A673 (cell line): ENCODE data around the gene CEP85. TPM values are rescaled to one million over a fixed set of nuclear protein-coding genes. Genes with fewer than 3 reads are reported as not detected.

Experiments
- BruUV-seq: library from RNA; stranded (reverse); fragments of 400-500 nt; replicated peaks from 2 replicates; lab custom pipeline; 2021; lab: Mats Ljungman, UMichigan
- CTCF ChIA-PET: fragments of 300-600 bp; sonication (Branson Sonifier 250); formaldehyde crosslinking; loops from one replicate; lab custom pipeline; 2022; ENCODE audit warnings: antibody characterized with exemption; lab: Charles Lee
- POLR2A ChIA-PET: fragments of 300-600 bp; sonication (Branson Sonifier 250); formaldehyde crosslinking; loops from one replicate; lab custom pipeline; 2022; ENCODE audit warnings: antibody characterized with exemption; ENCODE audit not compliant: low non-redundant PET; lab: Charles Lee
- DNase-seq: peaks from one replicate; pipeline ENCODE4 v3.0.0-alpha.2; 2015; ENCODE audit warnings: low spot score
- H3K27ac ChIP-seq: fragments of 200-600 bp; sonication (generic); 2 replicates; pipeline ENCODE4 v1.5.1; 2016; ENCODE audit warnings: mixed run types, low read depth, mild to moderate bottlenecking, mixed read lengths, antibody characterized with exemption, low read length; ENCODE audit not compliant: poor library complexity, severe bottlenecking
- H3K27me3 ChIP-seq: fragments of 200-600 bp; sonication (generic); replicated peaks from 2 replicates; pipeline ENCODE4 v1.6.1; 2017; ENCODE audit warnings: mixed run types, low read depth, mild to moderate bottlenecking, mixed read lengths, antibody characterized with exemption, low read length; ENCODE audit not compliant: insufficient read depth, poor library complexity
- H3K36me3 ChIP-seq: fragments of 200-600 bp; sonication (generic); 2 replicates; pipeline ENCODE4 v1.6.1; 2016; ENCODE audit warnings: mixed run types, mild to moderate bottlenecking, mixed read lengths, antibody characterized with exemption, low read length; ENCODE audit not compliant: insufficient read depth, poor library complexity, severe bottlenecking
- H3K4me1 ChIP-seq: fragments of 200-600 bp; sonication (generic); 2 replicates; pipeline ENCODE4 v1.6.1; 2017; ENCODE audit warnings: mixed run types, mild to moderate bottlenecking, mixed read lengths, antibody characterized with exemption, low read length; ENCODE audit not compliant: insufficient read depth, poor library complexity, severe bottlenecking
- H3K4me3 ChIP-seq: fragments of 200-600 bp; sonication (generic); 2 replicates; pipeline ENCODE4 v1.5.1; 2016; ENCODE audit warnings: low read depth, mixed run types, mild to moderate bottlenecking, mixed read lengths, low read length; ENCODE audit not compliant: poor library complexity, severe bottlenecking
- H3K9me3 ChIP-seq: fragments of 200-600 bp; sonication (generic); 2 replicates; pipeline ENCODE4 v1.6.1; 2016; ENCODE audit warnings: mixed run types, low read depth, mild to moderate bottlenecking, mixed read lengths, antibody characterized with exemption, low read length; ENCODE audit not compliant: poor library complexity, severe bottlenecking
- EZH2 ChIP-seq: fragments of 200-600 bp; sonication (generic); IDR thresholded peaks from 2 replicates; pipeline ENCODE4 v1.6.1; 2017; ENCODE audit warnings: borderline replicate concordance, low read depth, mild to moderate bottlenecking, mixed read lengths, antibody characterized with exemption, low read length; ENCODE audit not compliant: poor library complexity, severe bottlenecking
- intact Hi-C: fragments of 100-400 bp; cut with micrococcal nuclease; formaldehyde crosslinking; loops from one replicate; pipeline ENCODE4 v1.10.0; 2022; ENCODE audit not compliant: unreplicated experiment
- total RNA-seq: library from RNA; stranded (reverse); gene quantifications from 2 replicates; pipeline ENCODE4 v1.2.3, GENCODE V29; 2021
- TF ChIP-seq, protein P1 (sequence below): fragments of 300-800, 200-600 bp; sonication (generic); conservative IDR thresholded peaks from 2 replicates; pipeline ENCODE4 v1.5.1; 2017; ENCODE audit warnings: low read depth, mild to moderate bottlenecking, antibody characterized with exemption, low read length, moderate library complexity, mixed read lengths

CEP85 gene
- total RNA-seq, 1 experiment from 2014 or later: 51.3 TPM

DNA sequence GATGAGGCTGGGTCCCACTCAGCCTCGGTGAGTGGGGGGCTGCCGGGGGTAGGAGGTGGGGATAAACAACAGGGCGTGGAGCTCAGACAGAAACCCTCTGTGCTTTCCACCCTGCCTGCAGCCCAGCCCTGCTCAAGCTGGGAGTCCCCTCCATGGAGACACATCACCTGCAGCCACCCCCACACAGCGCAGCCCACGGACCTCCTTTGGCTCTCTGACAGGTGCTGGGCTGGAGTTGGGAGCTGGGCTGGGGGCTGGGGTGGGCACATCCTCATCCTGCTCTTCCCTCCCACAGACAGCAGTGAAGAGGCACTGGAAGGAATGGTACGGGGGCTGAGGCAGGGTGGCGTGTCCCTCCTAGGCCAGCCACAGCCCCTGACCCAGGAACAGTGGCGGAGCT is 45.5 kb upstream of the CEP85 start:
- intact Hi-C loops: no loop called here
- DNase-seq: no peak
- no peak overlapping the region for H3K27ac ChIP-seq
- no peaks in the 10 kb centered on the region for H3K9me3 ChIP-seq
- H3K4me3 ChIP-seq: no peak overlapping the region
- ChIA-PET CTCF (no interaction called here), POLR2A (no interaction called here)
- no peaks in the 10 kb centered on the region for H3K36me3 ChIP-seq
- no peaks in the 10 kb centered on the region for H3K27me3 ChIP-seq
- no peaks in the 10 kb centered on the region for H3K4me1 ChIP-seq
- BruUV-seq: no TSS peak
- TF ChIP-seq, protein P1, sequence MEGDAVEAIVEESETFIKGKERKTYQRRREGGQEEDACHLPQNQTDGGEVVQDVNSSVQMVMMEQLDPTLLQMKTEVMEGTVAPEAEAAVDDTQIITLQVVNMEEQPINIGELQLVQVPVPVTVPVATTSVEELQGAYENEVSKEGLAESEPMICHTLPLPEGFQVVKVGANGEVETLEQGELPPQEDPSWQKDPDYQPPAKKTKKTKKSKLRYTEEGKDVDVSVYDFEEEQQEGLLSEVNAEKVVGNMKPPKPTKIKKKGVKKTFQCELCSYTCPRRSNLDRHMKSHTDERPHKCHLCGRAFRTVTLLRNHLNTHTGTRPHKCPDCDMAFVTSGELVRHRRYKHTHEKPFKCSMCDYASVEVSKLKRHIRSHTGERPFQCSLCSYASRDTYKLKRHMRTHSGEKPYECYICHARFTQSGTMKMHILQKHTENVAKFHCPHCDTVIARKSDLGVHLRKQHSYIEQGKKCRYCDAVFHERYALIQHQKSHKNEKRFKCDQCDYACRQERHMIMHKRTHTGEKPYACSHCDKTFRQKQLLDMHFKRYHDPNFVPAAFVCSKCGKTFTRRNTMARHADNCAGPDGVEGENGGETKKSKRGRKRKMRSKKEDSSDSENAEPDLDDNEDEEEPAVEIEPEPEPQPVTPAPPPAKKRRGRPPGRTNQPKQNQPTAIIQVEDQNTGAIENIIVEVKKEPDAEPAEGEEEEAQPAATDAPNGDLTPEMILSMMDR: no peak
- no peak for TF ChIP-seq EZH2

GRCh38 chr1:26189331-26189730 is 44.7 kb upstream of the CEP85 start:
- intact Hi-C loops: no loop called here
- no peak for DNase-seq

GRCh38 chr1:26189751-26190275 is 44.2 kb upstream of the CEP85 start:
- Histone ChIP-seq H3K4me1 (no peaks in the 10 kb centered on the region), H3K27me3 (no peaks in the 10 kb centered on the region), H3K27ac (no peak overlapping the region), H3K9me3 (no peaks in the 10 kb centered on the region), H3K4me3 (no peak overlapping the region), H3K36me3 (no peaks in the 10 kb centered on the region)
- no peak for DNase-seq
- no TSS peak for BruUV-seq
- intact Hi-C loops: no loop called here
- POLR2A ChIA-PET: no interaction called here
- TF ChIP-seq, protein P1: no peak
- CTCF ChIA-PET: interaction anchor here (0.9 to 1.0 kb wide), 2 partner anchors 44 to 132 kb away, joined by 3 to 4 read pairs; partner anchors contain the start of gene CEP85

More at GRCh38 chr1:26189331-26189730, 44.7 kb upstream of the CEP85 start:
- BruUV-seq: no TSS peak
- H3K27ac ChIP-seq: no peak overlapping the region
- H3K36me3 ChIP-seq: no peaks in the 10 kb centered on the region
- no peak overlapping the region for H3K4me3 ChIP-seq
- no peaks in the 10 kb centered on the region for H3K4me1 ChIP-seq
- H3K9me3 ChIP-seq: no peaks in the 10 kb centered on the region
- TF ChIP-seq, protein P1: no peak
- no peak for TF ChIP-seq EZH2
- POLR2A ChIA-PET: no interaction called here
- H3K27me3 ChIP-seq: no peaks in the 10 kb centered on the region
- CTCF ChIA-PET: no interaction called here
